GM19395 (cell line): ENCODE data around the gene TMEM255B.

ENCODE experiments used
- ATAC-seq: cut with Tn5 transposase; IDR thresholded peaks from one replicate; pipeline ENCODE4 v1.9.1; 2021; ENCODE audit warnings: mild to moderate bottlenecking, moderate library complexity; ENCODE audit not compliant: unreplicated experiment

The TMEM255B gene

GRCh38 chr13:113845055-113845454 is 86.0 kb downstream of the TMEM255B start:
- no peak for ATAC-seq

DNA sequence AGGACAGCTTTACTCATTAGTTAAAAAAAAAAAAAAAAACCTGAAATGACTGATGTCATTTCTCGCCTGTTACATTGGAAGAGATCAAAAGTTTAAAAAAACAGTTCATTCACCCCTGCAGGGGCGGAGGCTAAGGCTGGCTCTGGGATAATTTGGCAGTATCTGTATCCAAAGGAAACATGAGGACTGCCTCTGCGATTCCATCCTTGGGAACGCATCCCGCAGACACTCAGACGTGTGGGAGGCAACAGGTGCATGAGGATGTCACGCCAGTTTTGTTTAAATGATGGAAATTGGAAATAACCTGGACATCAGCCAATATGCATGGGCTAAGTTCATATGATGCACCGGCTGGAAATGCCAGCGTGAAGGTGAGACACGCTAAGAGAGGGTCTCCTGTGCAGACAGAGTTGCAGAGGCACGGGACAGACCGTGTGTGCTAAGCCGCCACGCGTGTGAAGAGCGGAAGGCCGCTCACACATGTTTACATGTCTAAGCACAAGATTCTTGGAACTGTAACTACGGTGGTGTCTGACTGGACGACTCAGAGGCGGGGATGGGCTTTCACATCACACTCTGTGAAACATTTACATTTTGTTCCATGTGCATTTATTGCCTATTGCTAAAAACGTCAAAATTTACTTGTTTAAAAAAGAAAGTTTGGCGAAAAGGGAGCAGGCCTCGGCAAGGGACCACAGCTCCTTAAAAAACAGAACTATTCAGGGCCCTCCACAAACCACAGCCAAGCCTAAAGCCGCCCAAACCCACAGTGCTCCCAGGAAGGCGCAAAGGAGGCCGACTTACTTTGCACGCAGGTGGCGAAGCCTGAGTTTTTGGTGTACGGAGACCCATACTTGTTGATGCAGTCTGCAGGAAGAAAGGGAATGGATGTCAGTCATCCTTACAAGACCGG is 87.0 kb downstream of the TMEM255B start:
- no peak for ATAC-seq

DNA sequence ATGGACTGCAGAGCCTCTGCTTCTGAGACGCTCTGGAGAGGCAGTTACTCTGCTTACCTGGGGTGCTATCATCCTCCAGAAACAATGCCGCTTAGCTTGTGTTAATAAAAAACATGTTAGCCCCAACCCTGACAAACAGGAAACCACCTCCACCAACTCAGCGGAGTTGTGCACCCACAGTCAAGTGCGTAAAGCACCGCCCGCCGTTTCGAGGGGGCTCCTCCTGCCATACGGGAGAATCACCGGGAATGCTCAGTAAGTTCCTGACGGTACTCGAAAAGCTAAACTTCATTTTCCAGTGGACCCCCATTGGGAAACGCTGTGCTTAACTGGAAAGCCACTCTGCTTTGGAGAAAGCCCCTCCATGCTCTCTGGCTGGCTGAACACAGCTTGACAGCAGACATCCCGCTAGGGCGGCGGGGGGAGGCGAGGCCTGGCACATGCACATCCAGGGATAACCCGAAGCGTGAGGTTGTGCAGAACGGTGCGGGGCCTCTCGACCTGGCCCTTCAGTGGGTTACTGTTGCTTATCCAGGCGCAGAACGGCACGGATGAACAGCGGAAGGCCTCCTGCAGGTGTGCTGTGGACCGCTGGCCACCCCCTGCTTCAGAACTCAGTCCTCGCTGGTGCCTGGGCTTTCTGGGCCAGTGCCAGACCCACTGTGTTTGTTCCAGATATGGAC is 87.8 kb downstream of the TMEM255B start:
- ATAC-seq: no peak

DNA sequence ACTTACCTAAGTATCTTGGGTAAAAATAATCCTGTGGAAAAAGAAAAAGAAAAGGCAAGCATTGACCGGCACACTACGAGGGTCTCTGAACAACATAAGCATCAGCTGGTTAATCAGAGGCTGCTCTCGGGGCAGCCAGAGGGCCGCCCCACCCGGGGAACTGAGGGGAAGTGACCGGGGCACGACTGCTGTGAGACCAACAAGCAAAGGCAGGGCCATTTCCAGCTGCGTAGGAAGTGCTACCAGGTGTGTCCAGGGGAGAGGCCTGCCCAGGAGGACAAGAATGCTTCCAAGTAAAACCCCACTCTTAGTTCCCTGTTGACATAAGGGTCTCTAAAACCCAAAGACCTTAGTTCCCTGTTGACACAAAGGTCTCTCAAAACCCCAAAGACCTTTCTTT is 89.0 kb downstream of the TMEM255B start:
- no peak for ATAC-seq

DNA sequence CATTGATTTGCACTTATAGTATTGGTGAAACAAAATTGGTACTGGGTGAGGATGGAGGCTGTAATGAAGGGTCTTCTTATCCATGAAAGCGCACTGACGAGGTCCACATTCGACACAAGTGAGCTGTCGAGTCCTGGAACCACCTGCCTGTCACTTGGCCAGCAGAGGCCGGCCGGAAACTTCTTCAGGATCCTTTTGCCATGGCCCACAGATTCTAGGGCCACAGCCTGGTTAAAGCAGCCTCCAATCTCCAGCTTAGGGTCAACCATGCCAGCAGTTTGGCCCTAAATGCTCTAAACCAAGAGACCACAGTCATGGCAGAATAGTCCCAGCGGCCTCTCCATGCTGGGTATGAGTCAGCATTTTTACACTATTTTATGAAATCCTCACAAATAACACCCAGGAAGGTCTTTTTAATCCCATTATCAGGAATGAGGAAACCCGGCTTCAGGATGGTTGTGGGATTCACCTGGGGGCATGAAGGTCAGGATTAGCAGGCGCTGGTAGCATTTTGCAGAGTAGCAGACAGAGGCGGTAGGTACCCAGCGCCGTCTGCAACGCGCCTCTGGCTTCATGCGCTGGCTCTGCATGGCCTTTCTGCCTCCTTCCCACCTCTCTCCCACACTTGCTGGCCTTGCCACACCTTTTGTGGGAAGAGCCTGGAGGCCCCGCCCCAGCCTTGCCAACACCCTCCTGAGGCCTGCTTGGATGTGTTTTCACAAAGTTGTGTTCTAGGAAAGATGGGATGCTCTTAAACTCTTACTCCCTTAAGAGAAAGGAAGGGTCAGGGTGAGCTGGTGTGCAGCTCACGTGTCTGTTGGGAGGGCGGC is 89.6 kb downstream of the TMEM255B start:
- ATAC-seq: no peak

- ATAC-seq: no peak
Measured at GRCh38 chr13:113849546-113849945, 90.5 kb downstream of the TMEM255B start.

DNA sequence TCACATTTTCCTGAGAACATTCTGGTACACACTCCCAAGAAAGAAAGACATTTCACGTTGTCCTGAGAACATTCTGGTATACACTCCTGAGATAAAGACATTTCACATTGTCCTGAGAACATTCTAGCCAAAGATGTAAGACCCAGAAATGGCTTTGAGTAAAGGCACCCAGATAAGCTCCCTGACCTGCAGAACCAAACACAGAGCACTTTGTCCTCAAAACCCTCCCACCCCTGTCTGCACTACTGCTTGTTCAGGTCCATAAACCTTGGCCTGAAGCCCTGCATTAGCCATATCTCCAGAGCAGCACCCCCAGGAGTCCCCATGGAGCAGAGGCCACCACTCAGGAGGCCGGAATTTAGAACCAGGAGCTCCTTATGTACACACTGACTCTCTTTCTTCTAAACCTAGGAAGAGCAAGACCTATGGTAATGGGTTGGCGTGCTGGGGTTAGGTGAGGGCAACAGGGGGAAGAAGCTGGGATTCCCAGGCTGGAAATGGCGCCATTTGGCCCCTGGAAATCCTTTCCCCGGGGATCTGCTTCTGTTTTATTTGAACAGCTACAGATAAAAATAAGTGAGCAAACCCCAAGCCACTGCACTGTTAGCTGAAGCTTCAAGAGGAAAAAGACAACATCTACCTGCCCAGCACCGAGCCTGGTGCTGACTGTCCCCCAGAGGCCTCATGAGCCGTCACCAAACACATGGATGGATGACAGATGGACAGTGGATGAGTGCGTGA is 91.1 kb downstream of the TMEM255B start:
- ATAC-seq: no peak

DNA sequence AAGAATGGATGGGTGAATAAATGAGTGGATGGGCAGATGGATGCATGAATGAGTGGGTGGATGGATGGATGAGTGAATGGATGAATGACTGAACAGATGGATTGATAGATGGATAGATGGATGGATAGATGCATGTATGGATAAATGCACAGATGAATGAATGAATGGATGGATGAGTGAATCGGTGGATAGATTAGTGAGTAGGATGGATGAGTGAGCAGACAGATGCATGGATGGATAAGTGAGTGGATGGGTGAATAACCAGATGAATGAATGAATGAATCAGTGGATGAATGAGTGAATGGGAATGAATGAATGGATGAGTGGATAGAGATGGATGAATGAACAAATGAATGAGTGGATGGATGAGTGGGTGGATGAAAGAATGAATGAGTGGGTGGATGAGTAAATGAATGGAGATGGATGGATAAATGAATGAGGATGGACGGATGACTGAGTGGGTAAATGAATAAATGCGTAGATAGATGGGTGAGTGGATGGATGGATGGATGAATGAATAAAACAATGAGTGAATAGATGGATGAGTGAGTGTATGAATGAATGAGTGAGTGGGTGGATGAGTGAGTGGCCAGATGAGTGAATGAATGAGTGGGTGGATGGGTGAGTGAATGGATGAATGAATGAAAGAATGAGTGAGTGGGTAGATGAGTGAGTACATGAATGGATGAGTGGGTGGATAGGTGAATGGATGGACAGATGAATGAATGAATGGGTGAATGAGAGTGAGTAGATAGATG is 91.9 kb downstream of the TMEM255B start:
- no peak for ATAC-seq

GRCh38 chr13:113851480-113851803 is 92.4 kb downstream of the TMEM255B start:
- ATAC-seq: no peak

GRCh38 chr13:113851826-113852535 is 93.0 kb downstream of the TMEM255B start:
- ATAC-seq: no peak

- no peak for ATAC-seq
Measured at GRCh38 chr13:113852536-113853517, 93.8 kb downstream of the TMEM255B start.

GRCh38 chr13:113853518-113854237 is 94.7 kb downstream of the TMEM255B start:
- no peak for ATAC-seq

- ATAC-seq: no peak
Measured at GRCh38 chr13:113854238-113855011, 95.4 kb downstream of the TMEM255B start.

- ATAC-seq: no peak
Measured at GRCh38 chr13:113855012-113855921, 96.2 kb downstream of the TMEM255B start.

DNA sequence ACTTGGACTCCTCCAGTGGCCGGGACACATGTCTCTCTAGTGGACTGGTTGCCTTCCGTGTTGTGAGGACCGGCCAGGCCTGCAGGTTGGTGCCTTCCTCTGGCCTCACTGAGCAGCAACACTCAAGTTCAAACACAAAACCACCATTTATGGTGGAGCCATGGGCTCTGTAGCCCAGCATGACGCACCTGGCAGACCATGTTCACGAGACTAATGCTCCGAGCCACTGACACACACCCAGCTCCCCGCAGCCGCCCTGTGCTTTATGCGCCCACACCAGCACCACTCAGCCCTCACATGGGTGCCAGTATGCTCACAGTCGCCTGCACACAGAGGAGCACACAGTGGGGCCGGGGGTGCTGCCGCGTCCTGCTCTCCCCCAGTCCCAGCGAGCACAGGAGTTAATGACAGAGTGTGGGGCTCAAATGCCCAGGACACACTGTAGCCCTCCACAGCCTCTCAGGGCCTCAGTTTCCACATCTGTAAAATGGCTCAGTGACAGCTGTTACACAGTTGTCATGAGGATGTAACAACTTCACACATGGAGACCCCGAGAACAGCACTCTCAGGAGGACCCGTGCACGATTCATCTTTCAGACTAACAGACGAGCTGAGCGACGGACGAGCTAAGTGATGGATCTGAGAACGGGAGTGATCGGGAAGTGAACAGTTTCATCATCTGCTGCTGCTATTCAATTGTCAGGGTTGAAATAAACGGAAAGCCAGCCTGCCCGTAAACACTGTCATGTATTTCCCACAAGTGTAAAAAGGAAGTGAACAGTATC is 97.1 kb downstream of the TMEM255B start:
- ATAC-seq: no peak
